ENCODE results near the gene PPEF1.

The PPEF1 gene

DNA sequence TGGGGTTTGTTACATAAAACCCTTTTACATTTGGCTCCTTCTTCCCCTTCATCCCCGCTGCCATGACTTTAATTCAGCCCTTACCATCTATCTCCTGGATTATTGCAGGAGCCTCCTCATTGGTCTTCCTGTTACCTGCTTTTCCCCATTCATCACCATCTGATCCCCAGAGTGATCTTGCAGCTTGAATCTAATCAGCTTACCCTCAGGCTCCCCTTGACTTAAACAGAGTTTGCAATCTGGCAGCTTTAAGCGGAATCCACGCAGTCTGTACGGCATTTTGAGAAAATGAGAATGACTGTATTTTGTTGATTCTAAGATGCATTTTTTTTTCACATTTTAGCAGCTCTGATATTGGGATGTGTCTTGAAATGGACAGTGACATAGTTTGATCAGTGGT lies 14.9 kb upstream of the PPEF1 start:
- Histone ChIP-seq H3K36me3 (no peaks in the 10 kb centered on the region), H3K4me3 (ENCODE audit: low read depth in 1 of 2, low read length in 1 of 2) (no peak overlapping the region), H3K27me3 (no peaks in the 10 kb centered on the region), H3K27ac (no peak overlapping the region), H3K9me3 (no peaks in the 10 kb centered on the region), H3K4me1 (ENCODE audit: control insufficient read depth in 1 of 2, insufficient read depth in 1 of 2, low read depth in 1 of 2, low read length in 1 of 2) (peaks cover 26 to 34% of the 10 kb centered on the region in 2 experiments)
- TF ChIP-seq, protein P1, sequence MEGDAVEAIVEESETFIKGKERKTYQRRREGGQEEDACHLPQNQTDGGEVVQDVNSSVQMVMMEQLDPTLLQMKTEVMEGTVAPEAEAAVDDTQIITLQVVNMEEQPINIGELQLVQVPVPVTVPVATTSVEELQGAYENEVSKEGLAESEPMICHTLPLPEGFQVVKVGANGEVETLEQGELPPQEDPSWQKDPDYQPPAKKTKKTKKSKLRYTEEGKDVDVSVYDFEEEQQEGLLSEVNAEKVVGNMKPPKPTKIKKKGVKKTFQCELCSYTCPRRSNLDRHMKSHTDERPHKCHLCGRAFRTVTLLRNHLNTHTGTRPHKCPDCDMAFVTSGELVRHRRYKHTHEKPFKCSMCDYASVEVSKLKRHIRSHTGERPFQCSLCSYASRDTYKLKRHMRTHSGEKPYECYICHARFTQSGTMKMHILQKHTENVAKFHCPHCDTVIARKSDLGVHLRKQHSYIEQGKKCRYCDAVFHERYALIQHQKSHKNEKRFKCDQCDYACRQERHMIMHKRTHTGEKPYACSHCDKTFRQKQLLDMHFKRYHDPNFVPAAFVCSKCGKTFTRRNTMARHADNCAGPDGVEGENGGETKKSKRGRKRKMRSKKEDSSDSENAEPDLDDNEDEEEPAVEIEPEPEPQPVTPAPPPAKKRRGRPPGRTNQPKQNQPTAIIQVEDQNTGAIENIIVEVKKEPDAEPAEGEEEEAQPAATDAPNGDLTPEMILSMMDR (IDR thresholded peaks at IDR 0.05), result no peak

DNA sequence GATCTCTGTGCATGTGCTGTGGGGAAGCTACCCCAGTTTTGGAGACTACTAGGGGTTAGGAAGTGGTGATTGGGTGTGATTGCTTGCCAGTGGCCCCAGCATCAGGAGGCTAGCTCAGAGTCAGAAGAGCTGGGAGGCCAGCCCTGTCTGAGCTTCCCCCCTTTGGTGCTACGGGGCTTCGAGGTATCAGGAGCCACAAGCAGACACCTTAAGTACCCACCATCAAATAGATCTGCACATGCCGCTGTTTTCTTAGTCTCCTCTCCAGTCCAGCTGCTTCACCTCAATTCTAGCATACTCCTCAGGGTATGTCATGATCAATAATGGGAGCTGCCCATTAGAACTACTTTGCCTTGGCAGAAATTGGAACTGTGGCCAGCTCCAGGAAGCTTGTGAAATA lies 10.8 kb upstream of the PPEF1 start:
- H3K27me3 ChIP-seq, result no peaks in the 10 kb centered on the region
- no peaks in the 10 kb centered on the region for H3K36me3 ChIP-seq
- TF ChIP-seq, protein P1 (IDR thresholded peaks at IDR 0.05), result no peak
- no peak overlapping the region for H3K4me3 ChIP-seq (ENCODE audit: low read depth in 1 of 2, low read length in 1 of 2)
- H3K4me1 ChIP-seq (ENCODE audit: control insufficient read depth in 1 of 2, insufficient read depth in 1 of 2, low read depth in 1 of 2, low read length in 1 of 2), result peaks cover 7% of the 10 kb centered on the region in 2 experiments
- no peaks in the 10 kb centered on the region for H3K9me3 ChIP-seq
- H3K27ac ChIP-seq, result no peak overlapping the region

DNA sequence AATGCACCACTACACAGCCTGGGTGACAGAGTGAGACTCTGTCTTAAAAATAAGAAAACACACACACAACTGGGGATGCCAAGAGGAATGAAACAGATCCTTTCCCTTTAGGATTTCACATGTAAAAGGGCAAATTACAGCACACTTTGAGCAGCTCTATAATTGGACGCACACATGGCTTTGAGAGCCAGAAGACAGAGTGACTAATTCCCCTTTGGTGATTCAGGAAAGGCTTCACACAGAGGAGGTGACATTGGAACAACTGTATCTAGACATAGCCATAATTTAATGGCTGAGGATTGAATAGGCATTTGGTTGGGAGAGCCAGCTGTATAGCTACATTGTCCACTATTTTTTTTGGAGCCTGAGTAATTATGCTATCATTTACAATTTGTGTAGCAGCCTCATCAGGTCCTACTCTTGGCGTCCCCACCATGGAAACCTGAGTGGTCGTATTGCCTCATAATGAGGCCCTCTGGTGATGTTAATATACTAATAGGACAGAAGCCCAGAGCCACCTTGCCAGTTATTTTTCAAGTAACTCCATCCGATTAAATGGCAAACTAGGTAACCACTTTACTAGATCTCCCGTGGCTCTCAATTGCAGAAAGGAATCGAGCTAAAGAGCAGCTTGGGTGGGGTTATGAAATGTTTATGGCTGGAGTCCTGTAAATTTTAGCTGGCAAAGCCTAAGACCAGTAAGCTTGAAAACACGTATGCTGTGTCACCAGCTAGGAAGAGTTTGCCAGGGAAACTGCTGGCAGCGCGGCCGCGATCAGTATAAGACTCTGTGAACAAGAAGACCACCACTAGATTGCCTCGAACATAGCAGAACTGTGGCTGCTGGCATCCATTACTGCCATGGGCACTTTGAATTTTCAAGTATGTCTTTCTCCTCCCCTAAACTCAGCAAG lies 8.5 kb upstream of the PPEF1 start:
- Histone ChIP-seq H3K4me3 (ENCODE audit: low read depth in 1 of 2, low read length in 1 of 2) (no peak overlapping the region), H3K27me3 (no peaks in the 10 kb centered on the region), H3K9me3 (no peaks in the 10 kb centered on the region), H3K36me3 (no peaks in the 10 kb centered on the region), H3K27ac (no peak overlapping the region), H3K4me1 (ENCODE audit: control insufficient read depth in 1 of 2, insufficient read depth in 1 of 2, low read depth in 1 of 2, low read length in 1 of 2) (no peaks in the 10 kb centered on the region)
- TF ChIP-seq, protein P1 (IDR thresholded peaks at IDR 0.05), result no peak

DNA sequence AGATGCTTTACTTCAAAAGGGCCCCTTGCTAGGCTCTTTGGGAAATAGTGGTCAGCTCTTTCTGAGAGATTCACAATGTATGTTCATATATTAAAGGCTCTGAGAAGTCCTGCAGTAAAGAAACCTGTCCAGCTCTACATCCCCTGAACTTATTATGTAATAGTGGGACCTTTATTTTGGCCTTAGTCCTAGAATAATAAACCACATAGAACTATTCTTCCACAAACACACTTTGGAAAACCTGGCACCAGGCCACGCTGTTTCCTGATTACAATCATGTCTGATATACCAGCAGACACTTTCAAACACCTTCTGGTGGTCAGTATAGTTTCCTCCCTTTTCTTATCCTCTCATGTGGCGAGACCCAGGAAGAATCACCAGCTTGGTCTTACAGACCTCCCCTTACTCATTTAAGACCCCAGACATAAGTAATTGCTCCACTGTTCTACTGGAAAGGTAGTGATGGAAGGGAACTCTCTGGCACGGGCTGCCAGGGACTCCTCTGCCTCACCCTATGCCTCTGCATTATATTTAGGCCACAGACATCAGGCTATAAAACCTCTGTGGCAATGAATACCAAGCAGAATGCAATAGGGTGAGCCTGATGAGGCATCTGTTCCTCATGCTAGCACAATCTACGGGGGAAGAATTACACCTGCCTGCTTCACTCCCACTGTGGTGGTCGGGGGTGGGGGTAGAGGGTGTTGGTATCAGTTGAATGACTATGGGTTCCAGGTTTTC lies 5.7 kb upstream of the PPEF1 start:
- Histone ChIP-seq H3K36me3 (no peaks in the 10 kb centered on the region), H3K27ac (no peak overlapping the region), H3K4me3 (ENCODE audit: low read depth in 1 of 2, low read length in 1 of 2) (no peak overlapping the region), H3K4me1 (ENCODE audit: control insufficient read depth in 1 of 2, insufficient read depth in 1 of 2, low read depth in 1 of 2, low read length in 1 of 2) (peaks cover 9 to 10% of the 10 kb centered on the region in 2 experiments), H3K27me3 (no peaks in the 10 kb centered on the region), H3K9me3 (no peaks in the 10 kb centered on the region)
- TF ChIP-seq, protein P1 (IDR thresholded peaks at IDR 0.05), result no peak

DNA sequence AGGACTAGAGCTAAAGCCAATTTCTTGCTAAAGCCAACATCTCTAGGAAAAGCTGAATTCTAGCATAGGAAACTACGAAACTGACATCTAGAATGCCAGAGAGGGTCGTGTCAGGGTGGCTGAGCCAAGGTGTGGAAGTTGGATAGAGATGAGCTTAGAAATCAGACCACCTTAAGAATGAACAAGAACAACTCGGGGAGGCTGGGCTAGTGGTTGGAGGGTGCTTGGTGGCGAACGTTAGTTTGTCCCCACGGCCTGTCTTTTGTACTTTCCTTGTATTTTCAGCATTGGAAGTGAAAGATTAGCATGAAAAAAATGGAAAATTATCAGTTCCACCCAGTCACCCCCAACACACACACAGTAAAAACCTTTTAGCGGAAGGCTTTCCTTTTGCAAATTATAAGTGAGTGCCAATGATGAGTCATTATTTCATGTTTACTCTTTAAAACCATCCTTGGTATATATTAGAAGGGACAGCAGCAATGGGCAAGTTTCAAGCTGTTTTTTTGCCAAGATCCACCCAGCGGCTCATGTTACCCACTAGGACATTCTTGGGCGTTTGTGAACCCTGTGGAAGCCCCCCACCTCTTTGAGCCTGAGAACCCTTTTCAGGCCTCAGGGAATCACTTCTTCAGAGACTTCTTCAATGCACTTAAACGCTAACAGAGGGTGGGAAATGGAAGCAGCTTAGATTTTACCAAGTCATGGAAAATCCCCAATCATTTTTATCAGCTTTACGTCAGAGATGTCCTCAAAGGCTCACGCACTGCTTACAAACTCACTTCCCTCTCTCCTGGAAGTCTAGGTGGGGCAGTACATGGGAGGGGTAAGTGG lies 4.9 kb upstream of the PPEF1 start:
- H3K36me3 ChIP-seq, result no peaks in the 10 kb centered on the region
- TF ChIP-seq, protein P1 (IDR thresholded peaks at IDR 0.05), result no peak
- peaks cover 9 to 10% of the 10 kb centered on the region in 2 experiments for H3K4me1 ChIP-seq (ENCODE audit: control insufficient read depth in 1 of 2, insufficient read depth in 1 of 2, low read depth in 1 of 2, low read length in 1 of 2)
- H3K27me3 ChIP-seq, result no peaks in the 10 kb centered on the region
- no peak overlapping the region for H3K27ac ChIP-seq
- no peak overlapping the region for H3K4me3 ChIP-seq (ENCODE audit: low read depth in 1 of 2, low read length in 1 of 2)
- no peaks in the 10 kb centered on the region for H3K9me3 ChIP-seq

Data from neutrophil (primary cell).